ENCODE results near the gene SECTM1.
"Not testable (repeated sequence)": the region's sequence is repeated elsewhere in the genome, so short reads cannot be mapped to it uniquely, and the experiment has no call there.

The SECTM1 gene

DNA sequence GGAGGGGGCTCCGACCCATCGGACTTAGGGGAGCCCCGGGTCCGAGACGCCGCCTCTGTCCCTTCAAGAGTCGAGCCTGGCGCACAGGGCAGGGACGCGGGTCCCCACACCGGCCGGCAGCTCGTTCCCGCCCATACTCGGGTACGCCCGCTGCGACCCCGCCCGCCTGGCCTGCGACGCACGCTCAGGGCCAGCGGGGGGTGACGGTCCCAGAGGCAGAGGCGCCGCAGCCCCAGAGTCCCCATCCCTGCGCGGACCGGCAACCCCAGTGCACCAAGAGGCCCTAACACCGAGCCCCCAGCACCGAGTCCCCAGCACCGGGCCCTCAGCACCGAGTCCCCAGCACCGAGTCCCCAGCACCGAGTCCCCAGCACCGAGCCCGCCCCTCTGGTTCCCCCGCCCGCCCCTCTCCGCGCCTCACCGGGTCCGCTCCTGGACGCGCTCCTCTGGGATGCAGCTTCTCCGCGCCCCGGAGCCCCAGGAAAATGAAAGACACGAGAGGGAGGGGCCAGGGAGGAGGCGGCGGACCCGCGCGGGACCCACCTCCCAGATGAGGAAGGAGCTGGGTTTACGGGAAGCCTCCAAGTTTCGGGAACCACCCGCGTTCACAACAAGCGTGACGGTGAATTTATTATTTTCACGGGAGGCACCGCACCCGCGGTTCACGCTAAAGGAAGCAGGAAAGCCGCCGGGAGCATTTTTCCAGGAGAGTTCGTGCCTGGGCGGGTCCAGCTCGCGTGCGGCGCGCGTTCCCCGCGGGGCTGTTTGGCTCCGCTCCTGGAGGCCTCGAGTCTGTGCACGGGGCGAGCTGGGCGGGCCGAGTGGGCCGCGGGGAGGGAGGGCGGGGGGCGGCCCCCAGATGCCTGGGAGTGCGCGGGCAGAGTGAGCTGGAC, at the start of gene SECTM1:
Gene SECTM1, minus strand, starts transcription at position 488 of the 893 bp plus-strand sequence. CDS start 6,526 bp downstream, outside the sequence.
- no peak for DNase-seq

DNA sequence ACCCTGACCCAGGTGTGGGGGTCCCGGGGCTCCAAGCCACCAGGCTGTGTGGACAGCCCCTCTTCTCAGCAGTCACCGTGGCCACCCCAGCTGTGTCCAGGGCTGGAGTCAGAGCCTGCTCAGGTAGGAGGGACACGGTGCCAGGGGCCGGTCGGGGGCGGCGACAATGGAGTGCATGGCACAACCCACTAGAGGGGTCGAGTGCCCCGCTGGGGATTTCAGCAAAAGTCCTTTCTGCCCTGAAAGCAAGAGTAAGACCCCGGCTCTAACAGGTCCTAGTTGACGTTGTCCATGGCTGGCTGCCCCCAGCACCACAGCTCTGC, 49.3 kb upstream of the SECTM1 start:
- no peak for DNase-seq

DNA sequence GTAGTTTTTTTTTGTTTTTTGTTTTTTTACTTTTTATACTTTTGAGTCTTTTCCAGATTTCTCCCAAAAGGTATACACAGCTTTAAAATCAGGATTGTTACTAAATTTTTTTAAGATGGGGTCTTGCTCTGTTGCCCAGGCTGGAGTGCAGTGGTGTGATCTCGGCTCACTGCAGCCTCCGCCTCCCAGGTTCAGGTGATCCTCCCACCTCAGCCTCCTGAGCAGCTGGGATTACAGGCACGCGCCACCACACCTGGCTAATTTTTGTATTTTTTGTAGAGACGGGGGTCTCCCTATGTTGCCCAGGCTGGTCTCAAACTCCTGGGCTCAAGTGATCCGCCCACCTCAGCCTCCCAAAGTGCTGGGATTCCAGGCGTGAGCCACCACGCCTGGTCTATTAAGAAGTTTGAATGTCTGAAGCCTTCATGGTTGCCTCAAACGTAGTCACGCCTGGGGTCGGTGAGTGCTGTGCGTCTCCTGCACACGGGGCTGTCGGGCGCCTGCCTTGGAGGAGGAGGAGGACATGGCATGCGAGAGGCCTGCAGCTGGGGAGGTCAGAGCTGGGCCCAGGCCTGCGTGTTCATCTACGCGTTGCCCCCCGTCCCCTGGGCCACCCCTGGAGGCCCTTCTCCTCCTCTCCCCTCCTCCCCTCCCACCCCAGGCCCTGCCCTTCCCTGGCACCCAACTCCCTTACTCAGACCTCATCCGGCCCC, 48.8 kb upstream of the SECTM1 start:
- DNase-seq: not testable (repeated sequence)

DNA sequence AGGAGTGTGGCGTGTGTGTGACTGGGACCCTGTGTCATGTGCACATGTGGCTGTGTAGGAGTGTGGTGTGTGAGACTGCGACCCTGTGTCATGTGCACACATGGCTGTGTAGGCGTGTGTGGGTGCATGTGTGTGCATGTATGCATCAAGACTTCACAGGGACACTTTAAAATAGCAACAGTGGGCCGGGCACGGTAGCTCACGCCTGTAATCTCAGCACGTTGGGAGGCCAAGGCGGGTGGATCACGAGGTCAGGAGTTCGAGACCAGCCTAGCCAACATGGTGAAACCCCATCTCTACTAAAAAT, 48.1 kb upstream of the SECTM1 start:
- not testable (repeated sequence) for DNase-seq

DNA sequence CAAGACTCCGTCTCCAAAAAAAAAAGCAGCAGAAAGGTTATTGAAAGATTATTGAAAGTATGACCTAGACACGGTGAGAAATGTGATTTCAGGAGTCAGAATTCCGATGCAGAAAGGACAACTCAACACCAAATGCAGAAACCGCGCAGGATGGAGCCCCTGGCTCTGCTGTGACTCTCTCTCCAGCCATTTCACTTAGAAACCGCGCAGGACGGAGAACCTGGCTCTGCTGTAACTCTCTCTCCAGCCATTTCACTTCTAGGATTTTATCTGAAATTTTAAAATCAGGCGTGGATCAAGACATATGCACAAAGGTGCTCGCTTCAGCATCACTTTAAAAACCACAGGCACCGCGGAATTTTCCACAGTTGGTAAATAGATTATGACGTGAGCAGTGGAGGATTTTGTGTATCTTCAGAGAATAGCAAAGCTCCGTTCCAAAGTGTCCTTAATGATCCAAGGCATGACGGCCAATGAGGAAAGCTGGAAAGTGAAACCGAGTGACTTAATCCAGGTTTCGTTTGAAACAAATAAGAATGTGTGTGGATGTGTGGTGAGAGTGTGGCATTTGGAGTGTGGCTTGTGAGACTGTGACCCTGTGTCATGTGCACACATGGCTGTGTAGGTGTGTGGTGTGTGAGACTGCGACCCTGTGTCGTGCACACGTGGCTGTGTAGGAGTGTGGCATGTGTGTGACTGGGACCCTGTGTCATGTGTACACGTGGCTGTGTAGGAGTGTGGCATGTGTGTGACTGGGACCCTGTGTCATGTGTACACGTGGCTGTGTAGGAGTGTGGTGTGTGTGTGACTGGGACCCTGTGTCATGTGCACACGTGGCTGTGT, 47.5 kb upstream of the SECTM1 start:
- peak; percentile 46 for DNase-seq

DNA sequence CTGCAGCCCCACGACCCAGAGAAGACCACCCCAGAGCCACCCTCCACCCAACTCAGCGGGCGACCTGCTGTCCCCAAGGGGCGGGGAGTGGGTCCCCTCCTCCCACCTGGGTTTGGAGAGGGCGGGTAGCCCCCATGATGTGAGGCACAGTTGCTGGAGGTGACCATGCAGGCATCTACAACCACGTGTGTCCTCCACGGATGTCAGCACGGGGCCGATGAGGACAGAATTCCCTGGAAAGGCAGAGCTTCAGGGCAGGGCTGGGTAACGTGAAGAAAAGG, 45.1 kb upstream of the SECTM1 start:
- DNase-seq: no peak

DNA sequence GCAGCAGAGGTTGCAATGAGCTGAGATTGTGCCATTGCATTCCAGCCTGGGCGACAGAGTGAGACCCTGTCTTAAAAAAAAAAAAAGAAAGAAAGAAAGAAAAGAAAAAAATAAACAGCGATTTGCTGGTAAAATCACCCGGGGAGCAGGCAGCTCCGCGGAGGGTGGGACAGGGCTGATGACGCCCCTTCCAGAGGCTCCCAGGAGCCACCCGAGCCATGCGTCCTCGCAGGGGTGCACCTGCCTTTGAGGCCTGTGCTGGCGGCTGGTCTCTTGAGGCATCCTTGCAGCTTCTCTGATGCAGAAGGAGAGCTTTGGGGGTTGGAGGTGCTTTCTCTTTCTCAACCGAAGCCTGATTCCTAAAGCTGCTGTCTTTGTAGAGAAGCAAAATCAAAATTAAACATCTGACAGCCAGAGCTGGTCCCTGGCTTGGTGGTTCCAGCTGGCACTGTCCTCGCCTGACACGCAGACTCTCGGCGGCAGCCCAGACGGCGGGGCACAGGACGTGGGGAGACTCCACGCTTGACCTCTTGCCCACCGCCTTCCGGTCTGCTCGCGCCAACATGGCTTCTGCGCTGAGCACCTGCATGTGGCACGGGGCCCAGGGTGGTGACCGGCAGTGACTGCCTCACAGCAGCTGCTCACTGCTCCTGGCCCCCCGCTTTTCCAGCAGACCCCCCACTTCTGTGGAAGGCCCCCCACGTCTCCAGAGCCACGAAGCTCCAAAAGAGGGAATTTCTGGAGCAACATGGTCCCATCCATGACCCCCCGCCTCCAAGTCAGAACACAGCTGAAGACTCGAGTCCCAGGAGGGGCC, 44.6 kb upstream of the SECTM1 start:
- DNase-seq: no peak

DNA sequence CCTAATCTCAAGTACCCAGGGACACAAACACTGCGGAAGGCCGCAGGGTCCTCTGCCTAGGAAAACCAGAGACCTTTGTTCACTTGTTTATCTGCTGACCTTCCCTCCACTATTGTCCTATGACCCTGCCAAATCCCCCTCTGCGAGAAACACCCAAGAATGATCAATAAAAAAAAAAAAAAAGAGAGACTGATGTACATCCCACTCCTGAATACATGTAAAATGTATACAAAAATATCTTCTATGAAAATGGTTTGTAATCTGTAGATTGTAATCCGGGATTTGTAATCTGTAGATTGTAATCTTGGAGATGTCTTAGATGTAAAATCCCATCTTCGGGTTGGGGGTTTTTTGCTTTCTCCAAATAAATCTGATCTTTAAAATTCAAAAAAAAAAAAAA, 43.7 kb upstream of the SECTM1 start:
- not testable (repeated sequence) for DNase-seq

DNA sequence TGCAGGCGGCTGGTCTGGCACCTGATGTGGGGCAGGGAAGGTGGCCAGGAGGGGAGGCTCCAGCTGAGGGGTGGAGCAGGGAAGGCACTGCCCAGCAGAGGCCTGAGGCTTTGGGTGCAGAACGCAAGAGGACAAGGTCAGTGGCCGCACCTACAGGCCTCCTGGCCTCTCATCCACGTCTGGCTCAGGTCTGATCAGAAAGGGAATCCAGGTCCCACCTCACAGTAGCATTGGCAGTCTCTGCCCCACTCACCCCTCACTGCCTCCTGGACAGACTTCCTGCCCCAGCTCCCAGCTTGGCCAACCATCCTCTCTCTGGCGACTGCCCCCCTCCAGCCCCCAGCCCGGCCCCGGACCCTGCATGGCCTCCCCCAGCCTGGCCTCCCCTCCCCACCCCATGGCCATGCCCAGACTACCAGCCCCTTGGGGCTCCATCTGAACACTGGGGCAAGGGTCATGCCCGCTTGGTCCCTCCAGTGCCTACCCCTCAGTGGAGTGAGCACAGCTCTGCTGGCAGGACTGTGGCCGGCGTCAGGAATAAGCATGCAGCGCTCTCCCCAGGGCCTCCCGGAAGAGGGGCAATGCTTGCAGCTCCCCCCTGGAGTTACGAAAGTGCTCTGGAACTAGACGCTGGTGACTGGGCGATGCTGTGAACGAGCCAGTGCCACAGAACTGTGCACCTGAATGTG, 42.6 kb upstream of the SECTM1 start:
- no peak for DNase-seq

DNA sequence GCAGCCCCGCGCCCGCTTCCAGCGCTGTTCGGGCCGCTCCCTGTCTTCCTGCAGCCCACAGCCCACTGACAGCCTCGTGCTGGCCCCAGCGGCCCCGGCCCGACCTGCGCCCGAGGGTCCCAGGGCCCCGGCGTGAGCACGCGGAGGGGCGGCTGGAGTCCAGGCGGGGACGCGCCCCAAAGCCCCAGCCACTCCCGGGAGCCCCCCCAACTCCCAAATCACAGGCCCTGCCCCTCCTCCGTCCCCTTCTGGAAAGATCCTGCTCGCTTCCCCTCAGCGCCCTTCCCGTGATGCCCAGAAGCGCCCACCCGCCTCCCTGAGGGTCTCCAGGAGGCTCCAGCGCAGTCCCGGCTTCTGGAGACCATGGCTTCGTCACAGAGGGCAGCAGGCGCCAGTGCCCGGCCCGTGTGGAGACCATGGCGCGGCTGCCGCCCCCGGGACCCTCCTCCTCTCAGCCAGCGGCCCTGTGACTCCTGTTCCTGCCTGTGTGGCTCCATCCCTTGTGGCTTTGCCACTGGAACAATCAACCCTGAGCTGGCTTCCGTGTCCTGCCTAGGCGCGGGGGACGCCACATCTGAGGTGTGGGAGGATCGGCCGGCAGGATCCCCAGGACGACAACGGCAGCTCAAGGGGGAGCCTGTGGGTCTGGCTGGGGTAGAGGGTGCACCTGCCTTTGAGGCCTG, 41.9 kb upstream of the SECTM1 start:
- no peak for DNase-seq

DNA sequence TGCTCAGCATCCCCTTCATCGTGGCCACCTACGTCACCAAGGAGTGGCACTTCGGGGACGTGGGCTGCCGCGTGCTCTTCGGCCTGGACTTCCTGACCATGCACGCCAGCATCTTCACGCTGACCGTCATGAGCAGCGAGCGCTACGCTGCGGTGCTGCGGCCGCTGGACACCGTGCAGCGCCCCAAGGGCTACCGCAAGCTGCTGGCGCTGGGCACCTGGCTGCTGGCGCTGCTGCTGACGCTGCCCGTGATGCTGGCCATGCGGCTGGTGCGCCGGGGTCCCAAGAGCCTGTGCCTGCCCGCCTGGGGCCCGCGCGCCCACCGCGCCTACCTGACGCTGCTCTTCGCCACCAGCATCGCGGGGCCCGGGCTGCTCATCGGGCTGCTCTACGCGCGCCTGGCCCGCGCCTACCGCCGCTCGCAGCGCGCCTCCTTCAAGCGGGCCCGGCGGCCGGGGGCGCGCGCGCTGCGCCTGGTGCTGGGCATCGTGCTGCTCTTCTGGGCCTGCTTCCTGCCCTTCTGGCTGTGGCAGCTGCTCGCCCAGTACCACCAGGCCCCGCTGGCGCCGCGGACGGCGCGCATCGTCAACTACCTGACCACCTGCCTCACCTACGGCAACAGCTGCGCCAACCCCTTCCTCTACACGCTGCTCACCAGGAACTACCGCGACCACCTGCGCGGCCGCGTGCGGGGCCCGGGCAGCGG, 41.2 kb upstream of the SECTM1 start:
- DNase-seq: no peak

DNA sequence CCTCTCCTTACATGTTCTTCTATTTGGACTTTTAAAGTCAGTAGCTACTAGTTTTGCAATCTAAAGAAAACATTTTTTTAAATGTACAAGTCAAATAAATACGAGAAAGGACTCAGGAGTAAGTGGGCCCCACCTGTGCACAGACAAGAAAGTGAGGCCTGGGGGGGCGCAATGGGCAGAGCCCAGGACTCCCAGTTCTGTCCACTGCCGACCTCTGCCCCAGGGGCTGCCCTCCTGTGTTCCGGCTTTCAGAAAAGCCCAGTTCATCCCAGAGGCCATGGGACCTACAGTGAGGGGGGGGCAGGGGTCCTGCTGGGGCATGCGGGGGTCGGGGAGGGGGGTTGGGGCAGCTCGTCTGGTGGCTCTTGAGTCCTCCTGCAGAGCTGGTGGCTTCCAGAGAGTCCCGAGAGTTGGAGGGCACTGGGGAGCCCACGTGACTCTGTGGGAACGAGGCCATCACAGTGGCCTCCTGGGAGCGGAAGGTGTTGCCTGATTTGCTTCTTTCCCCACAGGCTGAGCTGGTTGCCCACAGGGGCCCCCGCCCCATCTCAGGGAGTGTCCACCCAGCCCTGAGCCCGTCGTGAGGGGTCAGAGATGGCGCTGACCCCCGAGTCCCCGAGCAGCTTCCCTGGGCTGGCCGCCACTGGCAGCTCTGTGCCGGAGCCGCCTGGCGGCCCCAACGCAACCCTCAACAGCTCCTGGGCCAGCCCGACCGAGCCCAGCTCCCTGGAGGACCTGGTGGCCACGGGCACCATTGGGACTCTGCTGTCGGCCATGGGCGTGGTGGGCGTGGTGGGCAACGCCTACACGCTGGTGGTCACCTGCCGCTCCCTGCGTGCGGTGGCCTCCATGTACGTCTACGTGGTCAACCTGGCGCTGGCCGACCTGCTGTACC, 40.4 kb upstream of the SECTM1 start:
- DNase-seq: no peak

DNA sequence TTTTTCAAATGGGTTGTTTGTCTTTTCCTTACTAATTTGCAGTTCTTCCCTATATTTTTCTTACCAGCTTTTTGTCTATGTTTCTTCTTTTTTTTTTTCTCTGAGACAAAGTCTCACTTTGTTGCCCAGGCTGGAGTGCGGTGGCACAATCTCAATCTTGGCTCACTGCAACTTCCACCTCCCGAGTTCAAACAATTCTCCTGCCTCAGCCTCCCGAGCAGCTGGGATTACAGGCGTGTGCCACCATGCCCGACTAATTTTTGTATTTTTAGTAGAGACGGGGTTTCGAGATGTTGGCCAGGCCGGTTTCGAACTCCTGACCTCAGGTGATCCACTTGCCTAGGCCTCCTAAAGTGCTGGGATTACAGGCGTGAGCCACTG, 39.5 kb upstream of the SECTM1 start:
- not testable (repeated sequence) for DNase-seq

DNA sequence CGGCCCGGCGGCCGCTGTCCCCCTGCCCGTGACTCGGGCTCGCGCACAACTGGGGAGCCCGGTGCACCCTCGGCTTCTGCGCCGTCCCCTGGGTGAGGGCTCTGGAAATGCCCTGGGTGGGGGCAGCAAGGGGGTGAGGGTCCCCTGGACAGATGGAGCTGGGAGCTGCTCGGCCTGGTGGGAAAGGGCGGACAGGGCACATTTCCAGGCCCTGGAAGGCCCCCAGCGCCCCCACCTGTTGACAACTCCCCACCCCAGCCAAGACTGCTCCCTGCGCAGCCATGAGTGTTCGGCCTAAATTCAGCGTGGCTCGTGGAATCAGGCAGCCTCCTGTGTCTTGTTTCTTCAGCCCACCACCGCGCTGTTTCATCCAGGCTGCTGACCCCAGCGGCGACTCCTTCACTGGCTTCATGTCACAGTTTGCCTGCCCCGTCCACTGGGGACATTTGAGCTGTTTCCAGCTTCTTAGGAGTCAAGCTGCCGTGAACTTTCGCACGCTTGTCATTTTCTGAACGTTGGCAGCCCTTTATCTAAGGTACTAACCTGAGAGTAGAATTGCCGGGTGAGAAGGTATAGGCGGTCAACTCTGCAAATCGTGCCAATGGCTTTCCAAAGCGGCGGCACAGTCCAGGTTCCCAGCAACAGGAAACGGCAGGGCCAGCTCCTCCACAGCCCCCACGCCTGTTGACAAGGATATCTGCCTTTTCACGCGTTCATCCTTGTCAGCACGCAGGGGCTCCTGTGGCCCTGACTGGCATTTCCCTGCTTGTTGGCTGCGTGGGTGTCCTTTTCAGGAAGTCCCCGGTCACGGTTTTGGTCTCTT, 38.9 kb upstream of the SECTM1 start:
- no peak for DNase-seq

DNA sequence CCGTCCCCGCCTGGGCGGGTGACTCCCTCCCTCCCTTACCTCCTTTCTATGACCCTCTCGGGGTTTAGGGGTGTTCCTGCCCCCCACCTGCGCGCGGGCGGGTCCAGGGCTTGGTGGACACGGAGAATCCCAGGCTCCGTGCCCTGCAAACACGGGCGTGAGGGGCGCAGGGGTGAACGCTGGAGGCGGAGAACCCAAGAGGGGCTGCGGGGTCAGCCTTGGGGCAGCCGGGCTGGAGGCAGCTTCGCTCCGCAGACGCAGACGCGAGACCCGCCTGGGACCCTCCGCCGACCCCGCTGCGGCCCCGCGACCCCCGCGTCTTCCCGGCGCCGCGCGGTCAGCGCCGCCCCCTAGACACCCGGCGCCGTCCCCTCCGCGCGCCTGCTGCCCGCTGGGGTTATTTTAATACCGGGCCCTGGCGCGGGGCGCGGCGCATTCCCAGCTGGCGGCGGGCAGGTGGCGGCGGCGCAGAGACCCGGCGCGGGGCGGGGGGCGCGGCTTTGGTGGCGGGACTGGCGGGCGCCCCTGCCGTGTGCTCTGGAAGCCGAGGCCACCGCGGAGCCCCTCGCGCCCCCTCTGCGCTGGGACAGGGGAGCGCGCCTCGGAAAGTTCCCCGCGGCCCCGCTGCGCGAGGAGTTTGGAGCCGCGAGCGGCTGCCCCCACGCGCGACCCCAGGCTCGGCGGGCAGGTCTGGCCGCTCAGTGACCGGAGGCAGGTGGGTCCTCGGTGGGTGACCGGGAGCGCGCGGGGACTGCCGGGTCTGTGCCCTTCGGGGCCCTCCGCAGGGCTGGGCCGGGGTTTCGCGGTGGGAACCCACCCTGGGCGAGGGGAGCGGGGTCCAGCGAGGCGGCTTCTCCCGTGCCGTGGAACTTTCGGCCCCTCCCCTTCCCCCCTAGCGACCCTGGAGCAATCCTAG, 38.0 kb upstream of the SECTM1 start, which contains the start of gene UTS2R:
Gene UTS2R, plus strand, starts transcription at position 433 of the 916 bp plus-strand sequence. CDS start 2,560 bp downstream, outside the sequence.
- no peak for DNase-seq

DNA sequence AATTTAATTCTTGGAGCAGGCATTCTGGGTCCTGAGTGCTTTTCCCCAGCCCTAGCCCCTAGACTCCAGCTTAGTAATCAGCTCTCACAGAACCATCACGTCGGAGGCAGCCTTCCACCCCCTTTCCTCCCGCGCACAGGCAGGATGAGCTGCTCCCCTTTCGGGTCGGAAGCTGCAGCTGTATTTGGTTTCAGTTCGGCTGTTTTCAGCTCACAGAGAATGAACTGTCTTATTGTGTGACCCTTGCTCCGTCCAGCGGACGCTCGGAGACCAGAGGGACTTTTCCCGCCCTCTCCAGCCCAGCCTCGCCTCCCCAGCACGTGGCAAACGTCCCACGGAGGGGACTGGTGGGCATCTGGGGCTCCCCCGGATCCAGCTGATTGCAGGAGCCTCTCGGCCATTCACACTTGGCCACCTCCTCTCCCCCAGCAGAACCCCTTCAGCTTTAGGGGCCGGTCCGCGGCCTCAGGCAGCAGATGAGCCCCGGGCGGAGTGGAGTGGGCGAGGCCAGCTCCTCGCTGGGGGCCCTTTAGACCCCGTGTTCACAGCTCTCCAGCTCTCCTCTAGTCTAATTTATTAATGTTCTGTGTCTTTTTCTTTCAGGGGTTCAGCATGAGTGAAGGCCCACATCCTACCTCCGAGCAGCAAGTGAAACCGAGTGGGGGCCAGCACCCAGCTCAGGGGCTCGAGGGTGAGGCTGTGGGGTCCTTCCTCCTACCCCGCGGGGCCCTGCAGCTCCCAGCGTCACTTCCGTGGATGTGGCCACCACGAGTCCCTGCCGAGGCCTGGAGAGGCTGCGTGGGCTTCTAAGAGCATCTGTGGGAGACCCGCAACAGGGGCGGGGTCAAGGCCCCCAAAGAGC, 37.1 kb upstream of the SECTM1 start:
- no peak for DNase-seq

DNA sequence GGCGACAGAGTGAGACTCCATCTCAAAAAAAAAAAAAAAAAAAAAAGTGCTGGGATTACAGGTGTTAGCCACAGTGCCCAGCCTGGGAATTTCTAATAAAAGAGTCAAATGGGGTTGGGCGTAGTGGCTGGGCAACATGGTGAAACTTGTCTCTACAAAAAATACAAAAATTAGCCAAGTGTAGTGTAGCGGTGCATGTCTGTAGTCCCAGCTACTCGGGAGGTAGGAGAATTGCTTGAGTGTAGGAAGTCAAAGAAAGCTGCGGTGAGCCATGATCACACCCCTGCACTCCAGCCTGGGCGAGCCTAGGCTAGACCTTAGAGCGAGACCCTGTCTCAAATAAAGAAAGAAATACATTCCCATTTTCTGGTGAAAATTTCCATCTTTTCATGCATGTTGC, 35.6 kb upstream of the SECTM1 start:
- no peak for DNase-seq

Data from DMS79 (cell line).